T-cell (primary cell): Measurements from ENCODE around the gene VAV2. TPM values are rescaled to one million over a fixed set of nuclear protein-coding genes. Genes with fewer than 3 reads are reported as not detected.

Experiments used
- ATAC-seq, 4 experiments: fragments of 200-7000 bp in 3 of 4; fragments of 150-1000 bp in 1 of 4; cut with Tn5 transposase; replicated peaks in 1 of 4; 1 replicate in 3 of 4; 2 replicates in 1 of 4; pipeline ENCODE4 v1.10.0; 2021; ENCODE audit warnings: moderate library complexity in 3 of 4, mild to moderate bottlenecking in 2 of 4, moderate number of reproducible peaks in 1 of 4
- CTCF ChIA-PET, 2 donors: fragments of 300-600 bp; sonication (Branson Sonifier 250); formaldehyde crosslinking; loops; one replicate each; lab custom pipeline; 2022; ENCODE audit warnings: antibody characterized with exemption in 2 of 2; lab: Charles Lee
- POLR2A ChIA-PET, 2 donors: fragments of 300-600 bp; sonication (Branson Sonifier 250); formaldehyde crosslinking; loops; one replicate each; lab custom pipeline; 2022; ENCODE audit warnings: antibody characterized with exemption in 2 of 2; lab: Charles Lee
- DNase-seq, 35 experiments: peaks; one replicate each; pipeline versions ENCODE4 v3.0.0 to v3.0.0-alpha.2; 2013 to 2023
- H3K27ac ChIP-seq: one replicate; pipeline ENCODE4 v1.5.1; 2013; ENCODE audit warnings: low read length
- H3K27me3 ChIP-seq, 2 experiments: replicated peaks in 1 of 2; 1 replicate in 1 of 2; 2 replicates in 1 of 2; pipeline versions ENCODE4 v1.6.1 to v1.7.0; 2013; ENCODE audit warnings: low read length in 1 of 2, mixed read lengths in 1 of 2; ENCODE audit not compliant: control insufficient read depth in 2 of 2, insufficient read depth in 2 of 2; ENCODE audit errors: extremely low read depth in 1 of 2
- H3K36me3 ChIP-seq, 2 donors: 1 replicate in 1 of 2; 2 replicates in 1 of 2; pipeline versions ENCODE4 v1.6.1 to v1.7.0; 2013; ENCODE audit warnings: low read length in 1 of 2; ENCODE audit not compliant: control insufficient read depth in 2 of 2, insufficient read depth in 1 of 2; ENCODE audit errors: extremely low read depth in 1 of 2
- H3K4me1 ChIP-seq, 2 experiments: 1 replicate in 1 of 2; 2 replicates in 1 of 2; pipeline versions ENCODE4 v1.6.1 to v1.7.0; 2013; ENCODE audit warnings: low read length in 2 of 2, mixed read lengths in 1 of 2; ENCODE audit not compliant: insufficient read depth in 2 of 2, control insufficient read depth in 1 of 2; ENCODE audit errors: extremely low read depth in 1 of 2
- H3K4me3 ChIP-seq, 2 donors: 1 replicate in 1 of 2; 2 replicates in 1 of 2; pipeline versions ENCODE4 v1.5.1 to v1.7.0; 2013; ENCODE audit warnings: mild to moderate bottlenecking in 2 of 2, low read length in 1 of 2, moderate library complexity in 1 of 2; ENCODE audit not compliant: control insufficient read depth in 1 of 2; ENCODE audit errors: extremely low read depth in 1 of 2
- H3K9me3 ChIP-seq: 2 replicates; pipeline ENCODE4 v1.7.0; 2013
- H3K27ac Mint-ChIP-seq, 2 donors: one replicate each; pipeline ENCODE4 v1.8.0; 2020 to 2021; ENCODE audit warnings: mild to moderate bottlenecking in 2 of 2, mixed read lengths in 2 of 2
- H3K27me3 Mint-ChIP-seq, 2 donors: one replicate each; pipeline ENCODE4 v1.8.0; 2021 to 2022; ENCODE audit warnings: mixed read lengths in 2 of 2
- H3K36me3 Mint-ChIP-seq: one replicate; pipeline ENCODE4 v1.8.0; 2021; ENCODE audit warnings: mixed read lengths
- H3K4me1 Mint-ChIP-seq, 3 donors: one replicate each; pipeline ENCODE4 v1.8.0; 2020 to 2022; ENCODE audit warnings: mixed read lengths in 3 of 3, mild to moderate bottlenecking in 1 of 3
- H3K4me3 Mint-ChIP-seq, 3 donors: one replicate each; pipeline ENCODE4 v1.8.0; 2020 to 2022; ENCODE audit warnings: mild to moderate bottlenecking in 3 of 3, mixed read lengths in 3 of 3, moderate library complexity in 3 of 3
- H3K9me3 Mint-ChIP-seq, 3 donors: one replicate each; pipeline ENCODE4 v1.8.0; 2020 to 2022; ENCODE audit warnings: mixed read lengths in 3 of 3
- WGBS: methylation state at CpG from one replicate; pipeline ENCODE4 v1.1.5; 2013; ENCODE audit warnings: missing lambda C conversion rate; ENCODE audit not compliant: insufficient coverage; 5-methylcytosine and 5-hydroxymethylcytosine counted together
- total RNA-seq, 35 experiments: library from RNA in 6 of 35; stranded (reverse) in 6 of 35; fragments of 120-200 nt in 1 of 35; gene quantifications; one replicate each; pipeline versions ENCODE4 v1.2.1 to v1.2.4 and lab custom pipeline; 2013 to 2026

Gene VAV2
- total RNA-seq, 5 donors from 2014 or later (not counting 1 experiment from before 2014, with no cell fraction given), result 1.2 to 7.5 (median 4.9) TPM

GRCh38 chr9:133716564-133717112 is 275.5 kb downstream of the VAV2 start:
- H3K27ac Mint-ChIP-seq, result no peak overlapping the region
- POLR2A ChIA-PET, result no interaction called here

GRCh38 chr9:133715866-133716563 is 276.1 kb downstream of the VAV2 start:
- Histone ChIP-seq H3K9me3 (no peaks in the 10 kb centered on the region), H3K27ac (no peak overlapping the region), H3K4me1 (peaks cover 0 to 20% of the 10 kb centered on the region in 2 experiments), H3K27me3 (peaks cover 0 to 43% of the 10 kb centered on the region in 2 experiments), H3K4me3 (no peak overlapping the region), H3K36me3 (no peaks in the 10 kb centered on the region)
- Mint-ChIP-seq H3K9me3 (peaks cover 0 to 3% (median 0%) of the 10 kb centered on the region in 3 donors), H3K4me1 (peaks cover 4 to 7% (median 6%) of the 10 kb centered on the region in 3 donors), H3K27ac (peak overlapping the region; percentile 28 to 64), H3K27me3 (peaks cover 10 to 11% of the 10 kb centered on the region in 2 donors), H3K36me3 (no peaks in the 10 kb centered on the region), H3K4me3 (no peak overlapping the region)
- POLR2A ChIA-PET, result no interaction called here
- CTCF ChIA-PET, result no interaction called here
- ATAC-seq (peak; percentile 68 to 86 (median 76)), DNase-seq (peak in 19 of 35 experiments; percentile 15 to 66 (median 39))
- 72% methylated on average over 19 of the region's 21 CpGs for WGBS

More at GRCh38 chr9:133716564-133717112, 275.5 kb downstream of the VAV2 start:
- CTCF ChIA-PET, result no interaction called here
- ATAC-seq (no peak), DNase-seq (no peak)
- peaks cover 4 to 7% (median 6%) of the 10 kb centered on the region in 3 donors for H3K4me1 Mint-ChIP-seq
- peaks cover 11 to 12% of the 10 kb centered on the region in 2 donors for H3K27me3 Mint-ChIP-seq
- no peaks in the 10 kb centered on the region for H3K36me3 ChIP-seq
- no peak overlapping the region for H3K27ac ChIP-seq
- H3K9me3 ChIP-seq, result no peaks in the 10 kb centered on the region
- 79% methylated on average over 5 of the region's 8 CpGs for whole genome bisulfite sequencing
- H3K4me3 Mint-ChIP-seq, result no peak overlapping the region
- H3K27me3 ChIP-seq, result peaks cover 0 to 43% of the 10 kb centered on the region in 2 experiments
- H3K36me3 Mint-ChIP-seq, result no peaks in the 10 kb centered on the region
- peaks cover 0 to 3% (median 0%) of the 10 kb centered on the region in 3 donors for H3K9me3 Mint-ChIP-seq
- no peak overlapping the region for H3K4me3 ChIP-seq
- H3K4me1 ChIP-seq, result peaks cover 0 to 17% of the 10 kb centered on the region in 2 experiments

- Histone ChIP-seq H3K4me3 (no peak overlapping the region), H3K4me1 (peaks cover 0 to 27% of the 10 kb centered on the region in 2 experiments), H3K27ac (no peak overlapping the region), H3K27me3 (peaks cover 0 to 43% of the 10 kb centered on the region in 2 experiments), H3K36me3 (no peaks in the 10 kb centered on the region), H3K9me3 (no peaks in the 10 kb centered on the region)
- DNase-seq (no peak), ATAC-seq (peak in 3 of 4 experiments; percentile 24 to 61 (median 43))
- Mint-ChIP-seq H3K4me3 (no peak overlapping the region), H3K4me1 (peaks cover 7 to 9% (median 7%) of the 10 kb centered on the region in 3 donors), H3K9me3 (peaks cover 0 to 2% (median 0%) of the 10 kb centered on the region in 3 donors), H3K27ac (peak overlapping the region; percentile 28 to 64), H3K27me3 (peaks cover 5 to 10% of the 10 kb centered on the region in 2 donors), H3K36me3 (no peaks in the 10 kb centered on the region)
- WGBS, result 81% methylated on average over 16 of the region's 23 CpGs
- CTCF ChIA-PET, result no interaction called here
- POLR2A ChIA-PET, result no interaction called here
Observed at GRCh38 chr9:133715295-133715865, 276.7 kb downstream of the VAV2 start.

- WGBS, result 92% methylated on average over 12 of the region's 15 CpGs
- H3K4me3 Mint-ChIP-seq, result no peak overlapping the region
- ATAC-seq, result no peak
- Histone ChIP-seq H3K4me1 (peaks cover 3 to 33% of the 10 kb centered on the region in 2 experiments), H3K36me3 (no peaks in the 10 kb centered on the region), H3K27ac (no peak overlapping the region), H3K27me3 (peaks cover 0 to 46% of the 10 kb centered on the region in 2 experiments), H3K9me3 (no peaks in the 10 kb centered on the region), H3K4me3 (no peak overlapping the region)
- ChIA-PET POLR2A (no interaction called here), CTCF (interaction anchor here in 1 of 2 donors (0.6 kb wide), 1 partner anchor 113 kb away, joined by 5 read pairs; no protein-coding TSS in a partner anchor)
- H3K4me1 Mint-ChIP-seq, result peaks cover 7 to 11% (median 10%) of the 10 kb centered on the region in 3 donors
- no peak for DNase-seq
- H3K27me3 Mint-ChIP-seq, result peaks cover 4 to 10% of the 10 kb centered on the region in 2 donors
- no peaks in the 10 kb centered on the region for H3K9me3 Mint-ChIP-seq
- peak overlapping the region in 1 of 2 donors; percentile 55 for H3K27ac Mint-ChIP-seq
- no peaks in the 10 kb centered on the region for H3K36me3 Mint-ChIP-seq
Observed at GRCh38 chr9:133714606-133715294, 277.4 kb downstream of the VAV2 start.

- H3K27ac Mint-ChIP-seq, result peak overlapping the region in 1 of 2 donors; percentile 55
- no peak for ATAC-seq
Observed at GRCh38 chr9:133713960-133714495, 278.1 kb downstream of the VAV2 start.

More at GRCh38 chr9:133713960-133714495, 278.1 kb downstream of the VAV2 start:
- DNase-seq, result no peak
- Mint-ChIP-seq H3K9me3 (no peaks in the 10 kb centered on the region), H3K4me3 (no peak overlapping the region), H3K4me1 (peaks cover 15 to 18% (median 17%) of the 10 kb centered on the region in 3 donors), H3K27me3 (peaks cover 4 to 8% of the 10 kb centered on the region in 2 donors), H3K36me3 (no peaks in the 10 kb centered on the region)
- WGBS, result 87% methylated on average over 17 of the region's 18 CpGs
- H3K36me3 ChIP-seq, result no peaks in the 10 kb centered on the region
- no peak overlapping the region for H3K27ac ChIP-seq
- CTCF ChIA-PET, result interaction anchor here in 1 of 2 donors (0.6 kb wide), 1 partner anchor 112 kb away, joined by 5 read pairs; no protein-coding TSS in a partner anchor
- POLR2A ChIA-PET, result no interaction called here
- H3K27me3 ChIP-seq, result peaks cover 0 to 47% of the 10 kb centered on the region in 2 experiments
- H3K9me3 ChIP-seq, result no peaks in the 10 kb centered on the region
- H3K4me3 ChIP-seq, result no peak overlapping the region
- peaks cover 7 to 40% of the 10 kb centered on the region in 2 experiments for H3K4me1 ChIP-seq
